Osteoblast (primary cell): Measurements from ENCODE around the gene FAM120B. TPM values are rescaled to one million over a fixed set of nuclear protein-coding genes. Genes with fewer than 3 reads are reported as not detected.

Experiments
- DNase-seq: peaks from one replicate; pipeline ENCODE4 v3.0.0; 2011; ENCODE audit warnings: low spot score, mixed read lengths; ENCODE audit not compliant: insufficient read length; ENCODE audit errors: missing footprints
- H2AFZ ChIP-seq: 2 replicates; pipeline ENCODE4 v1.6.0; 2011; ENCODE audit warnings: mild to moderate bottlenecking, low read length
- H3K27ac ChIP-seq: 2 replicates; pipeline ENCODE4 v1.5.1; 2011; ENCODE audit warnings: mild to moderate bottlenecking, low read depth, low read length, moderate library complexity
- H3K27me3 ChIP-seq: 2 replicates; pipeline ENCODE4 v1.6.0; 2012; ENCODE audit warnings: mild to moderate bottlenecking, control low read depth, inconsistent platforms, low read length, moderate library complexity; ENCODE audit not compliant: insufficient read depth
- H3K36me3 ChIP-seq: 2 replicates; pipeline ENCODE4 v1.5.1; 2011; ENCODE audit warnings: mild to moderate bottlenecking, low read length, control low read depth, moderate library complexity; ENCODE audit not compliant: insufficient read depth
- H3K4me1 ChIP-seq: 2 replicates; pipeline ENCODE4 v1.5.1; 2011; ENCODE audit warnings: mild to moderate bottlenecking, low read length, control low read depth, moderate library complexity; ENCODE audit not compliant: insufficient read depth
- H3K4me2 ChIP-seq: 2 replicates; pipeline ENCODE4 v1.6.0; 2011; ENCODE audit warnings: mild to moderate bottlenecking, low read length; ENCODE audit not compliant: insufficient read depth
- H3K4me3 ChIP-seq: fragments of 200-600 bp; sonication (generic); 3 replicates; pipeline ENCODE4 v1.5.1; 2012; ENCODE audit warnings: mild to moderate bottlenecking, low read length, inconsistent platforms; ENCODE audit not compliant: insufficient read depth
- H3K79me2 ChIP-seq: 2 replicates; pipeline ENCODE4 v1.6.0; 2012; ENCODE audit warnings: mild to moderate bottlenecking, low read length, control low read depth, inconsistent platforms; ENCODE audit not compliant: insufficient read depth
- H3K9me3 ChIP-seq: 2 replicates; pipeline ENCODE4 v1.5.1; 2011; ENCODE audit warnings: low read depth, low read length, control low read depth
- H4K20me1 ChIP-seq: 2 replicates; pipeline ENCODE4 v1.6.0; 2012; ENCODE audit warnings: mild to moderate bottlenecking, low read length, control low read depth; ENCODE audit not compliant: insufficient read depth
- total RNA-seq: library from RNA; depleted of rRNA; stranded (reverse); fragments of >200 nt; gene quantifications from 2 replicates; pipeline ENCODE4 v1.2.3, GENCODE V29; 2012
- TF ChIP-seq, protein P1 (sequence below): IDR thresholded peaks from 2 replicates; pipeline ENCODE4 v1.5.1; 2011; ENCODE audit warnings: mild to moderate bottlenecking, low read depth, low read length, moderate library complexity; ENCODE audit errors: extremely low read depth

FAM120B gene
- total RNA-seq, 1 donor, result 13.4 TPM

DNA sequence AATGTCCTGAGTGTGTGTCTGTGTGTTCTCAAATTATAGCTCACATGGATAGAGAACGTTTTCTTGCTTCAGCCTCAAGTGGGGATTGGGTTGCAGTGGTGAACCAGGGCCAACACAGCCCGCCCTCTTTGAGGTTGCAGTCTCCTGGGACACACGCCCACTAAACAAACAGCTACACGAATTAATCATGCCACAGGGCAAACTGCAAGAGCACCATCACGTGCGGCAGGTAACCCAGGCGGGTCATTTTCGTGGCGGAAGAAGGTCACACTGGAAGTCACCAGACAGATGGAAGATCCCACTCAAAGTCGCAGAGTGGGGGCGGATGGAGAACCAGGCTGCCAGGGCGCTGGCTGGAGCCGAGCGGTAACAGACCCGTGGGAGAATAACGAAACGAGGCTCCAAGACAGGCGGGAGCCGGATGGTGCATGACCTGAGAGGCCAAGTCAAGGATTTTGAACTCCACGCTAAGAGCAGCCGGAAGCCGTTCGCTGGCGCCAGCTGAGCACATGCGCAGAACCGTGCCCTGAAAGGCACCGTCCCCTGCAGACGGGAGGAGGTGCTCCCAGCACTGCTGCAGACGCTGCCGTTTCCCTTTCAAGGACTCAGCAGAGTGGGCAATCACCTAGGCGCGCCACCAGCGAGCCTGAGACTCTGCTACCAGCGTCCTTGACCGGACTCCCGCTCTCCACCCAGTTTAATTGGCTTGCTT is 26.4 kb upstream of the FAM120B start:
- peaks cover 10% of the 10 kb centered on the region for H3K4me1 ChIP-seq
- peak; percentile 94 for DNase-seq
- peak overlapping the region; percentile 87 for H3K4me2 ChIP-seq
- peak overlapping the region; percentile 68 for H3K4me3 ChIP-seq
- H3K36me3 ChIP-seq, result no peaks in the 10 kb centered on the region
- H3K9me3 ChIP-seq, result no peaks in the 10 kb centered on the region
- peaks cover 2% of the 10 kb centered on the region for H3K27me3 ChIP-seq
- no peaks in the 10 kb centered on the region for H4K20me1 ChIP-seq
- H3K27ac ChIP-seq, result no peak overlapping the region
- H3K79me2 ChIP-seq, result no peaks in the 10 kb centered on the region
- H2AFZ ChIP-seq, result peak overlapping the region; percentile 78
- TF ChIP-seq, protein P1, sequence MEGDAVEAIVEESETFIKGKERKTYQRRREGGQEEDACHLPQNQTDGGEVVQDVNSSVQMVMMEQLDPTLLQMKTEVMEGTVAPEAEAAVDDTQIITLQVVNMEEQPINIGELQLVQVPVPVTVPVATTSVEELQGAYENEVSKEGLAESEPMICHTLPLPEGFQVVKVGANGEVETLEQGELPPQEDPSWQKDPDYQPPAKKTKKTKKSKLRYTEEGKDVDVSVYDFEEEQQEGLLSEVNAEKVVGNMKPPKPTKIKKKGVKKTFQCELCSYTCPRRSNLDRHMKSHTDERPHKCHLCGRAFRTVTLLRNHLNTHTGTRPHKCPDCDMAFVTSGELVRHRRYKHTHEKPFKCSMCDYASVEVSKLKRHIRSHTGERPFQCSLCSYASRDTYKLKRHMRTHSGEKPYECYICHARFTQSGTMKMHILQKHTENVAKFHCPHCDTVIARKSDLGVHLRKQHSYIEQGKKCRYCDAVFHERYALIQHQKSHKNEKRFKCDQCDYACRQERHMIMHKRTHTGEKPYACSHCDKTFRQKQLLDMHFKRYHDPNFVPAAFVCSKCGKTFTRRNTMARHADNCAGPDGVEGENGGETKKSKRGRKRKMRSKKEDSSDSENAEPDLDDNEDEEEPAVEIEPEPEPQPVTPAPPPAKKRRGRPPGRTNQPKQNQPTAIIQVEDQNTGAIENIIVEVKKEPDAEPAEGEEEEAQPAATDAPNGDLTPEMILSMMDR, result no peak

DNA sequence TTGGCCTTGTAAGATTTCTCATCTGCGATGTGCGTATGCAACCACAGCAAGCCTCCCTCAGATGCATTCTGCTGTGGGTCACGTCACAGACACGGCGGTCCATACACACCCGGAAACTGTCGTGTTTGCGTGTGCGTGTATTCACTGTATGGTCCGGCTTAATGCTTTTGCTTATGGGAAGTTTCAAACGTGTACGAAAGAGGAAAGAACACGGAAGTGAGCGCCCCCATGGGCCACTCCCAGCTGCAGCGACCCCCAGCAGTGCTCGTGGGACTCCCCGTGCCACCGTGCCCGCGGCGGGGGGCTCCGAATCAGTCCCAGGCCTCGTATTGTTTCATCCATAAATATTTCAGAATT is 25.9 kb upstream of the FAM120B start:
- Histone ChIP-seq H3K4me3 (peak overlapping the region; percentile 68), H3K27me3 (peaks cover 4% of the 10 kb centered on the region), H2AFZ (peak overlapping the region; percentile 78), H3K36me3 (no peaks in the 10 kb centered on the region), H3K79me2 (no peaks in the 10 kb centered on the region), H3K27ac (no peak overlapping the region), H4K20me1 (no peaks in the 10 kb centered on the region), H3K4me1 (peaks cover 10% of the 10 kb centered on the region), H3K9me3 (no peaks in the 10 kb centered on the region), H3K4me2 (peak overlapping the region; percentile 87)
- TF ChIP-seq, protein P1, result no peak
- no peak for DNase-seq

DNA sequence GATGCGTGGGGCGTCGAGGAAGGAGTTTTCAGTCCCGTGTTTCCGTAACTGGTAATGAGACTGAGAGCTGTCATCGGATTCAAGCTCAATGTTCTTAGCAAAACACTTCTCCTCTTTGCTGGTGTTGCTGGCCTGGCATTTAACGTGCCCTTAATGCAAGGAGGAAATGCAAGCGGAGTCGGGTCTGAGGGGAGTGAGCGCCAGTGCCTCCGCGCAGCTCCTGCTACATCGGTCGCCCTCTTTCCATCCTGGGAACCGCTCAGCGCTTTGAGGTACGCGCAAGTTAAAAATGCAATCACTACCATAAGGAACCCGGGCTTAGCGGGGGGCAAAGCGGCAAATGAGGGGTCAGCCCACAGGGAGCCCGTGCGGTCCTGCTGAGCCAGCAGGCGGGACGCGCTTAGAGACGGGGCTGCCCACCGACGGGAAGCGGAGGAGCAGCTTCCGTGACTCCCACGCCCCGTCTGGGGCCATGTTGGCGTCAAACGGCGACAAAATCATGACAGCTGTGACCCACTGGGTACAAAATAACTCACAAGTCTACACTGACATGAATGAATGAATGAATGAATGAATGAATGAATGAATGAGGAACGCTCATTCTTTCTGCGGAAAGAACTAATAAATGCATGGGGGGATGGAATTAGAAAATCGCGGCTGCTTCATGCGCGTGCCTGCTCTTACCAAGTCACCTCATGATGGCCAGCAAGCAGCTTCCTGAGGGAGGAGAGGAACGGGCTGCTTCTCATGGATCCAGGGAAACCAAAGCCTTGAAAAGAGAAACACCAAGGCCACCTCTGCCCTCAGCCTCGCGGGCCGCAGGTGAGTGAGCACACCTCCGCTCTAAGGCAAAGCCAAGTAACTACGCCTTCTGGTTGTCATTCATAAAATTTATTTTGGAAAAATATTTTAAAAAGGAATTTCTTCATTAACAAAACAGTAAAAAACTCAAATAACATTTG is 24.9 kb upstream of the FAM120B start:
- H3K27me3 ChIP-seq, result peaks cover 5% of the 10 kb centered on the region
- TF ChIP-seq, protein P1, result no peak
- H3K4me2 ChIP-seq, result no peak overlapping the region
- no peak overlapping the region for H3K4me3 ChIP-seq
- peaks cover 4% of the 10 kb centered on the region for H3K4me1 ChIP-seq
- no peaks in the 10 kb centered on the region for H3K36me3 ChIP-seq
- no peaks in the 10 kb centered on the region for H4K20me1 ChIP-seq
- H2AFZ ChIP-seq, result no peak overlapping the region
- H3K9me3 ChIP-seq, result no peaks in the 10 kb centered on the region
- peak; percentile 63 for DNase-seq
- H3K27ac ChIP-seq, result no peak overlapping the region
- no peaks in the 10 kb centered on the region for H3K79me2 ChIP-seq
